Right lobe of liver (tissue), 4 donors: ENCODE measurements around the gene PADI3.
A peak's percentile ranks its signal among the peaks of the same experiment; 100 is the strongest.

Experiments
- POLR2A ChIP-seq: fragments of 450-650 bp; IDR thresholded peaks from one replicate; pipeline ENCODE4 v1.6.1; 2017; ENCODE audit warnings: antibody characterized with exemption, mild to moderate bottlenecking
- TF ChIP-seq, protein P1 (sequence below), 4 donors: fragments of 200-600 bp in 3 of 4; fragments of 450-650 bp in 1 of 4; IDR thresholded peaks; one replicate each; pipeline versions ENCODE4 v1.5.1 to v1.8.0; 2016 to 2022; ENCODE audit warnings: antibody characterized with exemption in 4 of 4, mild to moderate bottlenecking in 2 of 4
- donor health status: DM: no; HTN: no; CAD: no.
- donor health status: DM: no; HTN: no; CAD: no.
- donor health status: DM: no; HTN: yes; CAD: no.

DNA sequence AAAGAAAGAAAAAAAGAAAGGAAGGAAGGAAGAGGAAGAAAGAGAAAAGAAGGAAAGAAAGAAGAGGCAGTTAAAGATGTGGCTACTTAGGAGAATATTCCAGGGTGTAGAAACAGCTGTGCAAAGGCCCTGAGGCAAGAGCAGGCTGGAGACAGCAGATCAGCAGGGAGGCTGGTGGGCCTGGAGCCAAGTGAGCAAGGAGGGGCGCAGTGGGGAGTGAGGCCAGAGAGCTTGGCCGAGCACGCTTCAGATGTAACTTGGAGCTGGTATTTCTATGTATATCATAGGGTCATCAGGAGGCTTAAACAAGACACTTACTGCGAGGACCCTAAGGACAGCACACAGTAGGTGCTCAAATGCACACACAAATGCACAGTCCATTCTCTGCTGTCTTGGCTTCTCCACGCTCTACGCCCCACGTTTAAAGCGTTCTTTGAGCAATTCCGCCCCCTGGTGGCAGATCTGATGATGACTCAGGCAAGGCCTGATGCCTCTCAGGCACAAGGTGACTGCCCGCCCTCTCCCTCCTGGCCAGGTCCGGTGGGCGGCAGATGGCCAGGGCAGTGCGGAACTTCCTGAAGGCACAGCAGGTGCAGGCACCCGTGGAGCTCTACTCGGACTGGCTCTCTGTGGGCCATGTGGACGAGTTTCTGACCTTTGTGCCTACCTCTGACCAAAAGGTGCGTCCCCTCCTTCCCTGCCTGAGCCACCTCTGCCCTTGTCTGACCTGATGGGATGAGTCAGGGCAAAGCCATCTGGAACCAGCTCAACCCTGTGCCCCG, 11.9 kb upstream of the PADI3 start:
- TF ChIP-seq POLR2A, result no peak
- TF ChIP-seq, protein P1, sequence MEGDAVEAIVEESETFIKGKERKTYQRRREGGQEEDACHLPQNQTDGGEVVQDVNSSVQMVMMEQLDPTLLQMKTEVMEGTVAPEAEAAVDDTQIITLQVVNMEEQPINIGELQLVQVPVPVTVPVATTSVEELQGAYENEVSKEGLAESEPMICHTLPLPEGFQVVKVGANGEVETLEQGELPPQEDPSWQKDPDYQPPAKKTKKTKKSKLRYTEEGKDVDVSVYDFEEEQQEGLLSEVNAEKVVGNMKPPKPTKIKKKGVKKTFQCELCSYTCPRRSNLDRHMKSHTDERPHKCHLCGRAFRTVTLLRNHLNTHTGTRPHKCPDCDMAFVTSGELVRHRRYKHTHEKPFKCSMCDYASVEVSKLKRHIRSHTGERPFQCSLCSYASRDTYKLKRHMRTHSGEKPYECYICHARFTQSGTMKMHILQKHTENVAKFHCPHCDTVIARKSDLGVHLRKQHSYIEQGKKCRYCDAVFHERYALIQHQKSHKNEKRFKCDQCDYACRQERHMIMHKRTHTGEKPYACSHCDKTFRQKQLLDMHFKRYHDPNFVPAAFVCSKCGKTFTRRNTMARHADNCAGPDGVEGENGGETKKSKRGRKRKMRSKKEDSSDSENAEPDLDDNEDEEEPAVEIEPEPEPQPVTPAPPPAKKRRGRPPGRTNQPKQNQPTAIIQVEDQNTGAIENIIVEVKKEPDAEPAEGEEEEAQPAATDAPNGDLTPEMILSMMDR (IDR thresholded peaks at IDR 0.05), result peak; percentile 94 to 96 (median 94)
